ENCODE data around the gene INO80.
"Not testable (repeated sequence)": the region's sequence is repeated elsewhere in the genome, so short reads cannot be mapped to it uniquely, and the experiment has no call there.

The INO80 gene

DNA sequence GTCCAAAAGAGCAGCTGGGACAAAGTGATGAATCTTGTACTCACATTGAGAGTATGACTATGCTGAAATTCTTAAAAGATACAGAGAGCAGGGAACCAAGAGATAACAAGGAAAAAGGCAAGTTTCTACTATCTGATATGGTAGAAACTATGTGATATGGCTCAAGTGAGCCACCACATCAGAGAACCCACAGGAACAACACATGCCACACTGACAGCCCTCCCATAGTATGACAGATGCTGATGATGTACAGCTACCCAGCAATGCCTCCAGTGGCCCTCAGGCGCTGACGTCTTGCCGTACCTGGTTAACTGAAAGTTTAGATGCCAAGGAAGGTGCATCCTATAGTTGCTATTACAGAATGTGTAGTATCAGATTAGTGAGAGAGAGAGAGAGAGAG is 120.4 kb downstream of the INO80 start:
- DNase-seq: no peak

DNA sequence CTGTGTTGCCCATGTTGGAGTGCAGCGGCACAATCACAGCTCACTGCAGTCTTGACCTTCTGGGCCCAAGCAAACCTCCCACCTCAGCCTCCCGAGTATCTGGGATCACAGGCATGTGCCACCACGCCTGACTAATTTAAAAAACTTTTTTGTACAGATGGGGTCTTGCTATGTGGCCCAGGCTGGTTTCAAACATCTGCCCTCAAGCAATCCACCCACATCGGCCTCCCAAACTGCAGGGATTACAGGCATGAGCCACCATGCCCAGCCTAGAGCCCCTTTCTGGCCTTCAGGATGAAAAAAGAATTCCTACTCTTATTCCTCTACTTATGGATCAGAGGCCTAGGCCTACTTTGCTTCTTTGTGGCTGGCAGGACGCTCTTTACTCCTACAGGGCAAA is 123.3 kb downstream of the INO80 start:
- no peak for DNase-seq

DNA sequence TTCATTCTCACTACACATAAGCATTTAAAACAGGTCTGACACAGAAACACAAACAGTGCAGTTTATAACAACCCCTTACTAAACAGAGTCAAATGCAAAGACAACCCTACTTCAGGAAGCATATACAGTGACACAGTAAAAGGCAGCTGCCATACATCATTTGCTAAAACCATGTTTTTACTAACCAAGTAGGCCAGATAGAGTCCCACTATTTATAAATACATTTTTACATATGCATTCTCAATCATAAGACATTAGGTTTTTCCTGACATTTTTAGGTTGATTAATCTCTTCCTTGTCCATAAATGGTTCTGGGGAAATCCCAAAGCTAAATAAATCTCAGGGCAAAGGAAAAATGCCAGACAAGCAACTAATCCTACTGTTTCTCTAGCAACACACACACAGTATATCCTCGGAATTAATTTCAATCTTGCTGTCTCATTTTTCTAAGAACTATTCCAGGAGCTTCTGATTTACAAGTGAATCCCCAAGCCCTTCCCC is 123.8 kb downstream of the INO80 start:
- DNase-seq: no peak

DNA sequence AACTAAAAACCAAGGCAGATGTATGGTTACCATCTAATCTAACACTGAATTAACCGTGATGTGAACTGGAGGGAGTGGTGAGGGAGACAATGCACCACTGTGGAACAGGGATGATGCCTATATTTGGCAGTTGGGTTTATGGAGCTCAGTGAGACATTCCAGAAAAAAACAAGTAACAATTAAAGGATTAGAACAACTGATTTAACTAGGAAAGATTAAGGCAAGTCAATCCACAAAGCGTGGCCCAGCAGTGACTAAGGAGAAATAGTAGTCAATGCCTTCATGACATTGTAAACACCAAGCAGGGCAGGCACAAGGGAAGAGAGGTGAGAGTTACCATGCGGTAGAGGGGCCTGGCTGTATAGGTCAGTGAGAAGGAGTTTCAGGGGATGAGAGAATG is 124.7 kb downstream of the INO80 start:
- DNase-seq: no peak

DNA sequence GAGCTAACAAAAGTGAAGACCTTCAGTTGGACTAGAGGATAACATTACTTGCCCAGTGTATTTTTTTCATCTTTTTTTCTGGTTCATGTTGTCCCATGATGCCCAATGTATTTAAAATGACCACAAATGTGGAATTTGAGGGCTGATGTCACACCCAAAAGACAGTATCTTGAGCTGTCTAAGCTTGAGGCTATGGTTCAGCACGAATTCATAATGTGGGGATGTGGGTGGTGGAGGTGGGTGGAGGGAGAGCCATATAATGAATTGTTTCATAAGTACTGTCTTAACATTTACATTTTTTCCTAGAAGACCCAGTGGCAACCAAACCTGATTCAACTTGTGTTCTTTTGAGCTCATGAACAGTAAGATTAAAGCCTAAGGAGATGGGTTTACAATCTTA is 125.3 kb downstream of the INO80 start:
- no peak for DNase-seq

DNA sequence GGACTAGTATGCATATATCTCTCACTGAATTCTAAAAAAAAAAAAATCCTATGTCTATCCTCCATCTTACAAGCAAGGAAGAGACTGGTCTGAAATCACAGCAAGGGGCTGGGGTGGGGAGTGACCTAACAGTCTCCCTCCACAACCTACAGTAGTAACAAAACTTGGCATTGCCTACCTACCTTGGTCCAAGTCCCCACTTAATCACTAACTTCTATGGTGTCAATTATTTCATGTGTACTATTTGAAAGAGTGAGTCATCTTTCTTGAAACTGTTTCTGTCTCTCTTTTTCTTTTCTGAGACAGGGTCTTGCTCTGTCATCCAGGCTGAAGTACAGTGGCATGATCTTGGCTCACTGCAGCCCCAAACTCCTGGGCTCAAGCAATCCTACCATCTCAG is 126.0 kb downstream of the INO80 start:
- DNase-seq: no peak

DNA sequence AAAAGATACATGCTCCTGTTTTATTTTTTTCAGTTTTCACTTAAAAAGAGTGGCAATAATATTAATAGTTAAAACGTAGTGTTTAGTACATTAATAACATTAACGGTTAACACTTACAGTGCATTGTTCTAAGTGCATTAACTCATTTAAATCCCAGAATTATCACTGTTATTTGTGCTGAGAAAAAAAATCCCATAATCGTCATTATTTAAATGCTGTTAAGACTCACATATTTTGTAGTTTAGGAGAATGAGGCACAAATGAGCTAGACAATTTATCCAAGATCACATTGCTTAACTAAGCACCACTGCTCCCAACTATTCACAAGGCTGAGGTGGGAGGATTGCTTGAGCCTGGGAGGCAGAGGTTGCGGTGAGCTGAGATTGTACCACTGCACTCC is 127.9 kb downstream of the INO80 start:
- no peak for DNase-seq

DNA sequence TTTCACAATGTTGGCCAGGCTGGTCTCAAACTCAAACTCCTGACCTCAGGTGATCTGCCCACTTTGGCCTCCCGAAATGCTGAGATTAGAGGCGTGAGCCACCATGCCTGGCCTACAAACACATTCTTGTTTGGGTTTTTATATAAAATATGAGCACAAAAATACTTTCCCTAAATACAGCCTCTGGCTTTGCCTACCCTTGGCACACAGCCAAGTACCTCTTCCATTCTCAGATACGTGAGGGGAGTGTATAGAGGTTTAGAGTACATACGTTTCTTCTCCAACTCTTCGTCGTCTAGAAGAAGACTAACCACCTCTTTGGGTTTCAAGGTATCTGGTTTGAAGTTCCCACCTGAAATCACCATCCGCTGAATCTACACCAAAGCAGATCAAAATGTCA is 129.3 kb downstream of the INO80 start:
- DNase-seq: no peak

DNA sequence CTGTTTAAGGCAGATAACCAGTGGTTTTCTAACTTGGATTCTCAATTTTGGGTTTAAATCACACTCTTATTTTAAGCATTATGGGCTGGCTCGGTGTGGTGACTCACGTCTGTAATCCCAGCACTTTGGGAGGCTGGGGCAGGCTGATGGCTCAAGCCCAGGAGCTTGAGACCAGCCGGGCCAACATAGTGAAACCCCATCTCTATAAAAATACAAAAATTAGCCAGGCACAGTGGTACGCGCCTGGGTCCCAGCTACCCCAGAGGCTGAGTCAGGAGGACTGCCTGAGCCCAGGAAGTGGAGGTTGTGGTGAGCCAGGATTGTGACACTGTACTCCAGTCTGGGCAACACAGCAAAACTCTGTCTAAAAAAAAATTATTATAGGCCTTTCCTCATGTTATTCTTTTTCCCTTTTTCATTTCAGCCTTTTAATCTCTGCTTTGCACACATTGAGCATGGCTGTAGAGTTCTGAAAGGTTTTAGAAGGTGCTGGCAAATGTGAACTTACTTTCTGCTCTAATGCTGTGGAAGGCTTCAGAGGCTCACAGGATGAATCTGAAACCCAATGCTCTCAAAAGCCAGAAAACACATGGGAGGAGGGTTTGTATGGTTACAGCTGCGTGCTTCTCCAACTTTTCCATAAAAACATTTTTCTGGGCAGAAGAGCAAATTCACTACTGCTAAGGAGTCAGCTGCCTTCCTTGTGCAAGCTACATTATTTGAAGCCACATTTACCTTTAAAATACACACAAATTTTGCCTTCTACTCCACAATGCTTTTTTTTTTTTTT is 130.3 kb downstream of the INO80 start:
- no peak for DNase-seq

DNA sequence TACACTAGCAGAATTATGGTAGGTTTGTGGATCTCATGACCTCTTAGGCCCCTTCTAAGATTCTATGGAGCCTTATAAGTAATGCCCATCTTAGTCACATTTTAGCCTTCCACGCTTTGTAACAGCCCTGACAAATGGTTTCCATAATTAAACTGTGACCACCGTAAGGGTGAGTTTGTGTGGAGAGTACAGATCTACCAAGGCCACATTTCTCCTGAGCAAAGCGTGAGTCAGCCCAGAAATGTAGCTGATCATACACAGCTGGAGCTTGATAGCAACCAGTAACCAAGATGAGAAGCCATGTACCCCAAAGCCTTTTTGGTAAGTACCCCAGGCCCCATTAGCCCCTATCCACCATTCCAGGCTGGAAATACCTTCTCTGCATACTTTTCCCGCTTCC is 131.1 kb downstream of the INO80 start:
- DNase-seq: no peak

DNA sequence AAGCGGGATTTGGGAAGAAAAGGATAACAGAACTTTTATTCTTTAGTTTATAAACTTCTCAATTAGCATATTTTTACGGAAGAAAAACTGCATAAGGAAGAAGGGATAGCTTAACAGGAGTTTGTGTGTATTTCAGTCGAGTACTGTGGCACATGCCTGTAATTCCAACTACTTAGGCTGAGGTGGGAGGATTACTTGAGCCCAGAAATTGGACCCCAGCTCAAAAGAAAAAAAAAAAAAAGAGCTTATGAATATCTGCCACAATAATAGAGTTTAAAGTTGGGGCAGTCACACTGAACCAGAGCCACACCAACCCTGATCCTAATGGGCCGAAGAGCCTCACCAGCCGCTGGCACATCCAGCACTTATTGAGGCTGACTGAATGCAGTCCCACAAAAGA is 131.7 kb downstream of the INO80 start:
- DNase-seq: no peak

DNA sequence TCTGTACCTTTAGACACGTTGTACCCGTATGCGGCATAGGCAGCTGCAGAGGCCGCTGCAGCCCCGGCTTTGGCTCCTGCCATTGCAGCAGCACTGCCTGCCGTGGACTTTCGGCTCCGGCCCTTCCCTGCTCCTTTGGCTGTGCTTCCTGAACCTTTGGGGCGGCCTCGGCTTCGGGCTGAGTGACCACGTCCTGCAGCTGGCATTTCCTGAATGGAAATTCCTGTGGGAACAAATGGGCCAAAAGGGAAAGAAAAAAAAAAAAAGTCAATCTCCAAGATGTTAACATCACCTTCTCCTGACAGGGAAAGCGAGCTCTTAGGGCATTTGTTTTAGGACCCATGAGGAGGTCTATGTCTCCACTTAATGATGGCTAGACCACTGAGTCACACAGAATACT is 133.2 kb downstream of the INO80 start:
- DNase-seq: no peak

DNA sequence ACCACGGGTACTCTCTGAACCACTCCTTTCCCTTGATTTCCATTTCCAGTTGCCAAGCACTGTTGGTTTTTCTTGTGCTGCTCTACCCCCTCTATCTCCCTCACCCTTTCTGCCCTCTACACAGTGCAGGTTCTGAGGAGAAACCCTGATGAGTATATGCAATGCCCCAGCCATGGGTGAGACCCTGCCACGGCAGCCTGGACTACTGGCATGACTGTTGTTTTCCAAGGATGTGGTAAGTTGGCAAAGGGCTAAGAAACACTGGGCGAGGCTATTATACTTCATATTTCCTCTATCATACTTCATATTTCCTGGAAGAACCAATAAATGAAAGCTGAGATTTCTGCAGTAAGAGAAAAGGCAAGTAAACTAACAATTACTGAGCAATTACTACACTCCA is 134.9 kb downstream of the INO80 start:
- no peak for DNase-seq

DNA sequence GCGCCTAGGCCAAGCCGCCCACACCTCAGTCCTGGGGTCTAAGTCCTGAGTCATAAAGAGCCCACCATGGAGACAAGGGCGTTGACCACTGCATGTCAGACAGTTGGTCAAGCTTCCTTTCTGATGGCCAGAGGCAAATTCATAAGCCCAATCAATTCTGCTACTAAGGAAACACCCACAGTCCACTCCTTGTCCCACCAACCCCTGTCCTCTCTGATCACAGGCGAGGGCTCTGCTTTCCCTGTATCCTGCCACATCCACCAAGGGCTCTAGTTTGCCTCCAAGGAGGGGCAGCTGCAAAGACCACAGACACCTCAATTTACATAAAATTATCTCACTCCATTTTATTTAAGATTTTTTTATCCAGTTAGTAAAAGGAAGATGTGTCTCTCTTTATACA is 137.5 kb downstream of the INO80 start:
- no peak for DNase-seq

DNA sequence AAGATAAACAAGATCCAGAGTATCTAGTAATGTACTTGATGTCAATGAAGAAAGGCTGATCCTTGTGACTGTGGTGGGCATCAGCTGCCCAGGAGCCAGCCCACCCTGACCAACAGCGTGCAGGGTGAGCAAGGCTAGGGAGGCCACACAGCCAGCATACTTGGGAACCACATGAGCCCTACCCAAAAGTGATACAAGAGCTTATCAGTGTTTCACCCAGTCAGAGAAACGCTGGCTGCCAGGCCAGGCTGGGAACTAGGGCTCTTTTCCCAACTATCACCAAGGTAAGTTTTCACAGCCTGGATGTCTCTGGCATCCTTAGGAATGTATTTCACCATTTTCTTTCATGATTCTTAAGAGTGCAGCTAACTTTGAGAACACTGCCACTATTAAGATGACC is 137.9 kb downstream of the INO80 start:
- DNase-seq: no peak

DNA sequence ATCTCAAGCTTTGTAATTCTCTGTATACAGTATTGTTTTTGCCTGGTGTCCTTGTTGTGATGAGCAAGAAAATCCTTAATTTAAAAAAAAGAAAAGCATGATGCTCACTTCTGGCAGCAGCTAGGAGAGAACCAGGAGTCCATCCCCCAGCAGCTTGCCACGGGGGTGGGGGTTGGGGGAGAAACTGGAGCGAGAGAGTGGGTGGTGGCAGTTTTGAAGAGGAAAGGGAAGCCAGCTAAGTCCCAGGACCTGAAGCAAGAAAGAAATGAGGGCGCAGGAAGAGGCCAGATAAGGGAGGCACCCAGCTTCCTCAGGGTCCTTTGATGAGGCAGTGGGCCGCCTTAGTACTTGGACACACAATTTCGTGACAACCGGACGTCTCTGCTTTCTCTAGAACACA is 139.3 kb downstream of the INO80 start:
- no peak for DNase-seq

DNA sequence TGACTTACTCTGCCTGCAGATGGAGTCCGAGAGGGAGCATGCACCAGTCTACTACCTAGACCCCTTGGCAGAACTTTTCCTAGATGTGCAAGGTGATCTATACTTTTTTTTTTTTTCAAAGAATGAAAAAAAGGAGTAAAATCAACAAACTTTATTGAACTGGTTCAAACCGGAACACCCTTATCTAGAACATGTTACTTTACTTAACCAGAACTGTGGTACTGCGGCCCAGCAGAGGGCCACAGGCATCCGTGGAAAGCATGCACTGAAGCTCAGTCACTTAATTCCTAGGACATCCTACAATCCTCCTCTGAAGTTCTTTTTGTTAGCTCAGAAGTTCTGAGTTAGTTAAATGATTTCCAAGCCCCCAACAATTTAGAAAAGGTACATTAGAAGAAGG is 141.2 kb downstream of the INO80 start:
- DNase-seq: no peak

DNA sequence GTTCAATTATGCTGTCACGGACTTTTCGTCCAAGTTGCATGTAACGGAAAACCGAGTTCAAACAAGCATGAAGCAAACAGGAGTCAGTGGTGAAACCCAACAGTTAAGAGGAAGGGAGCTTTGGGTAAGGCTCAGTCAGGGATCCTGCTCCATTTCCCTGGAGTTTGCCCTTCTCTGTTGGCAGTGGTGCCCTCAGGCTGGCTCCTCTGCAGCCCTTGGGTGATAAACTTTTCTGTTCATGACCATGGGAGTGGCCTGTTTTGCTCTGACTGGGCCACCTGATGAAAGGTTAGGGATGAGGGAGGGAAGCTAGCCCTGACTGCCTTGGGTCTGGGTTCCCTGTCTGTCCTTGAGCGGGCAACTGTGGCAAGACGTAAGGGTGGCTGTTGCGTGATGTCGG is 146.7 kb downstream of the INO80 start:
- no peak for DNase-seq

DNA sequence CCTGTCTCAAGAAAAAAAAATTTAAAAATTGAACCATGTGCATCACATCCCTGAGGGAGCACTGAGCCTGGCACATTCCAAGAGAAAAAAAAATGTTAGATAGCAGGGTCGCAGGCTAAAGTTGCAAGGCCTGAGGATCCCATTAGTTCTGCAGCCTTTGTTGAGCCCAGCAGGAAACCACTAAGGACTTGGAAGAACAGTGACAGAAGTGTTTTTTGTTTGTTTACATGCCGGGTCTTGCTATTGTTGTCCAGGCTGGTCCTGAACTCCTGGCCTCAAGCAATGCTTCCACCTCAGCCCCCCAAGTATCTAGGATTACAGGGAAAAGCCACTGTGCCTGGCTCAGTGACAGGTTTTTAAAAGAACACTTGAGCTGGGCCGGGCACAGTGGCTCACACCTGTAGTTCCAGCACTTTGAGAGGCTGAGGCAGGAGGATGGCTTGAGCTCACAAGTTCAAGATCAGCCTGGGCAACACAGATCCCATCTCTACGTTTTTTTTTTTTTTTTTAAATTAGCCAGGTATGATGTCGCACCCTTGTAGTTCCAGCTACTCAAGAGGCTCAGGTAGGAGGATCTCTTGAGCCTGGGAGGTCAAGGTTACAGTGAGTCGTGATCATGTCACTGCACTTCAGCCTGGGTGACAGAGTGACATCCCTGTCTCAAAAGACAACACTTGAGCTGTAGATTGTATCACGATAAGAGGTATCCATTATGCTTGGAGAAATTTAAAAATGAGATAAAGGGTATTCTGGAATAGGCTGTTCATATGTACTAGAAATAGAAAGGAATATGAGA is 147.6 kb downstream of the INO80 start:
- no peak for DNase-seq

DNA sequence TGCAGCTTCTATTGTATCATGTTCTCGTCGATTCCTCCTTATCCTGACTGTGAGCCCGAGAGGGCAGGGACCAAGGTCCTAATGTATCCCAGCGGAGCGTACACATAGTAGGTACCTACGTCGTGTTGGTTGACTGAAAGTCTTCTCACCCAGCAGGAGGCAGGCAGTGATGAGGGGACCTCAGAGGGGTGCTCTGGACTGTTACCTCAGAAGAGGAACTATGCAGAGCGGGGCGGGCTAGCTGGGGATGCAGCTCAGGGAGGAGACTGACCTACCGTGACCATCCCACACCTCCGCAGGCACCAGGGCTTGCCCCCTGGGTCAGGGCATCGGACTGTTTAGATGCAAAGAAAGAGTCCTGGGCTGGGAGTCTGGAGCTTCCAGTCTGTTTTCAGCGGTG is 151.4 kb downstream of the INO80 start:
- no peak for DNase-seq

DNA sequence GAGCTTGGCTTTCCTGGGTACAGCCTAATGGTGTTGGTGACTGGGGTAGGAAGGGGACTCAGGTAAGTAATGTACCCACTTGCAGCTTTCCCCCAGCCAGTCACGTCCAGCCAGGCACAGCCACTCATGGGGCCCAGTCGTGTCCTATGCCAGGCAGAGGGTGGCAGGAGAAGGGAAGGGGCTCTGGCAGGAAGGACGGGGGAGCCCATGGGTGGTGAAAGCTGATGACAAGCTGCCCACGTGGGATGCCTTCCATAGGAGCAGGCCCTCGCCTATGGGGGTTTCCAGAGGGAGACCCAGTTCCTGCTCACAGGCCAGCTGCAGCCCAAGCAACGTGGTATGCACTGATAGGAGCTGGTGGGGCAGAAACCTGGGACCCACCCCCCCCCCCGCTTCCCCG is 152.1 kb downstream of the INO80 start:
- DNase-seq: no peak

DNA sequence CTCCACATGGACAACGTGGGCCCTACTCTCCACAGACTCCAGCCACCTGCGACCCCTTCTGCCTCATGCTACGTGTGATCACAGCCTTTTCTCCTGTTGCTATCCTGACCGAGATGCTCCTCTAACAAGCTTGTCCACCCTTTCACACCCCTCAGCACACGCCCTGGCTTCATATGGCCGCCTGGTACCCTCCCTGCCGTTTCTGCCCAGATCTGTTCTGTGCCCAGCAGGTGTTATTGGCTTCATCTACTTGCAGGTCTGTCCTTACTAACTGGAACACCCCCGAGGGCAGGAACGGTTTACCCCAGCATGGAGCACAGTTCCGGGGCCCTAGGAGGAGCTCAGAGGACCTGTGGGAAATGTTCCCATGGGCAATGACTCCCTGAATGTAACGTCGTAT is 152.9 kb downstream of the INO80 start:
- DNase-seq: no peak

DNA sequence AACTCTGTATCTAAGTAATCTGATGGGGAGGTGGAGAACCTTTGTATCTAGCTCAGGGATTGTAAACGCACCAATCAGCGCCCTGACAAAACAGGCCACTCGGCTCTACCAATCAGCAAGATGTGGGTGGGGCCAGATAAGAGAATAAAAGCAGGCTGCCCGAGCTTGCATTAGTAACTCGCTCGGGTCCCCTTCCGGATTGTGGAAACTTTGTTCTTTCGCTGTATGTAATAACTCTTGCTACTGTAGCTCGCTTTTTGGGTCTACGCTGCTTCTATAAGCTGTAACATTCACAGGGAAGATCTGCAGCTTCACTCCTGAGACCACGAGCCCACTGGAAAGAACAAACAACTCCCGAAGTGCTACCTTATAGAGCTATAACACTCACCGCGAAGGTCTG is 153.8 kb downstream of the INO80 start:
- DNase-seq: not testable (repeated sequence)

DNA sequence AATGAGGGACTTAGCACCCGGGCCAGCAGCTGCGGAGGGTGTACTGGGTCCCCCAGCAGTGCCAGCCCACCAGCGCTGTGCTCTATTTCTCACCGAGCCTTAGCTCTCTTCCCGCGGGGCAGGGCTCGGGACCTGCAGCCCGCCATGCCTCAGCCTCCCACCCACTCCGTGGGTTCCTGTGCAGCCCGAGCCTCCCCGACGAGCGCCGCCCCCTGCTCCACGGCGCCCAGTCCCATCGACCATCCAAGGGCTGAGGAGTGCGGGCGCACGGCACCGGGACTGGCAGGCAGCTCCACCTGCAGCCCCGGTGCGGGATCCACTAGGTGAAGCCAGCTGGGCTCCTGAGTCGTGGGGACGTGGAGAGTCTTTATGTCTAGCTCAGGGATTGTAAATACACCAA is 154.3 kb downstream of the INO80 start:
- DNase-seq: not testable (repeated sequence)

All from effector CD4-positive, alpha-beta T cell (primary cell).